HL-60 (cell line): ENCODE data around the gene PRR15L.
A peak's percentile ranks its signal among the peaks of the same experiment; 100 is the strongest.
"Not testable (repeated sequence)": the region's sequence is repeated elsewhere in the genome, so short reads cannot be mapped to it uniquely, and the experiment has no call there.

Experiments
- DNase-seq, 2 experiments: peaks; one replicate each; pipeline ENCODE4 v3.0.0-alpha.2; 2010 to 2020; ENCODE audit warnings: low read depth in 1 of 2, low spot score in 1 of 2
- H3K27ac ChIP-seq: fragments of 250-450 bp; sonication (Bioruptor Pico); replicated peaks from 2 replicates; pipeline ENCODE4 v1.5.1; 2020; ENCODE audit warnings: mild to moderate bottlenecking, moderate library complexity
- H3K27me3 ChIP-seq: fragments of 250-450 bp; sonication (Bioruptor Pico); 2 replicates; pipeline ENCODE4 v1.5.1; 2021; ENCODE audit warnings: mild to moderate bottlenecking, moderate library complexity; ENCODE audit not compliant: insufficient read depth, poor library complexity, severe bottlenecking
- H3K4me3 ChIP-seq: replicated peaks from 2 replicates; pipeline ENCODE4 v1.5.1; 2011; ENCODE audit warnings: mild to moderate bottlenecking, control low read depth, low read length; ENCODE audit not compliant: insufficient read depth
- CTCF ChIP-seq: IDR thresholded peaks from one replicate; pipeline ENCODE4 v1.5.1; 2011; ENCODE audit warnings: low read length, control low read depth, inconsistent platforms; ENCODE audit not compliant: insufficient read depth
- GABPA ChIP-seq: IDR thresholded peaks from 2 replicates; pipeline ENCODE4 v1.6.1; 2012; ENCODE audit warnings: low read depth
- POLR2AphosphoS5 ChIP-seq: IDR thresholded peaks from 2 replicates; pipeline ENCODE4 v1.6.1; 2012; ENCODE audit warnings: low read depth
- REST ChIP-seq: IDR thresholded peaks from 2 replicates; pipeline ENCODE4 v1.6.1; 2012; ENCODE audit warnings: low read depth; ENCODE audit not compliant: insufficient replicate concordance
- SPI1 ChIP-seq: IDR thresholded peaks from 2 replicates; pipeline ENCODE4 v1.6.1; 2012; ENCODE audit warnings: low read depth, mild to moderate bottlenecking, borderline replicate concordance

PRR15L gene

GRCh38 chr17:48003417-48004151 is 45.9 kb upstream of the PRR15L start:
- H3K27me3 ChIP-seq: no peaks in the 10 kb centered on the region
- H3K4me3 ChIP-seq: no peak overlapping the region
- H3K27ac ChIP-seq: peak overlapping the region; percentile 75; the same call in 1 of the 2 replicates
- DNase-seq: no peak
- TF ChIP-seq POLR2AphosphoS5: no peak

DNA sequence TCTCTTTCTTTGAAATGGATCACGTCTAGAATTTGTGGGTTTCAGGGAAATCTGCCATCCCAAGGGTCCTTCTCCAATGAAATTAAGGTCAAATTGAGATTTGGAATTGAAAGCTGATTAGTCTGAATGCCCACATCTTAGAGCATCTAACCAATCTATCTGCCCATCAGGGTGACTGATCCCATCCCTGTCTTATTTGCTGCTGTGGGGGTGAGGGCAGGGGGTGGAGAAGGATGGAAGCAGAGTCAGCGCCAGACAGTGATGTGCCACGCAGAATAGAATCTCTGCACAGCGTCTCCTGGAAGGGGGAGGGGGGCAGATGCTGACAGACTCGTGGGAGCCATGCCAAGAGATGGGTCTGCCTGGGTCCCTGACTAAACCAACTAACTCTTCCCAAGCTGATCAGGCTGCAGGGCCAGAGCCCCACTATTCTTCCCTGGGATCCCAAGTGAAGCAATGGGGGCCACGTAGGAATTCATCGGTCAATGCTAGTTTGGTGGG is 45.3 kb upstream of the PRR15L start:
- TF ChIP-seq POLR2AphosphoS5 (no peak), REST (no peak), SPI1 (no peak), CTCF (no peak), GABPA (no peak)
- DNase-seq: no peak
- peak overlapping the region; percentile 75 for H3K27ac ChIP-seq
- H3K27me3 ChIP-seq: no peaks in the 10 kb centered on the region
- H3K4me3 ChIP-seq: no peak overlapping the region

DNA sequence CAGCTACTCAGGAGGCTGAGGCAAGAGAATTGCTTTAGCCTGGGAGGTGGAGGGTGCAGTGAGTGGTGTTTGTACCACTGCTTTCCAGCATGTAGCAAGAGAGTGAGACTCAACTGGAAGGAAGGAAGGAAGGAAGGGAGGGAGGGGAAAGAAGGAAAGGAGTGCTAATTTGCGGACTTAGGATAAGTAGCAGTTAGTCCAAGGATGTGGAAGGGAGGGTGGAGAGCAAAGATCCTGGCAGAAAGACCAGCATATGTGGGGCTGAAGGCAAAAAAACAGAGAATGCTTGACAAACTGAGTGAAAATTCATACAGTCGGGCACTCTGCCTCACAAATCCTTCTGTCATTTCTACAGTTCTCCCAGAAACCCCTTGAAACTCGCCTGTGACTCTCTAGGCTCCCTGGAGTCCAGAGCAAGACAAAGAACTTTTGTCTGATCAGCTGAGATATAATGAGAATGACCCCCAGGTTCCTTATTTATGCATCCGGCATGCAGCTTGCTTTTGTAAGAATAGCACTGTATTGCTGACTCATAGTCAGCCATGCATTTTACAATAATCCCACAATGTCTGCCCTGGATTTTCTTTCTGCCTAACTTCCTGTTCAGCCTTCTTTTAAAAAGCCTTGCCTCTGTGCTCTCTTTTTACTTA is 44.7 kb upstream of the PRR15L start:
- peak; percentile 67 to 79 for DNase-seq
- Histone ChIP-seq H3K4me3 (no peak overlapping the region), H3K27ac (peak overlapping the region; percentile 75), H3K27me3 (no peaks in the 10 kb centered on the region)
- TF ChIP-seq REST (peak; percentile 28), SPI1 (peak; percentile 42; the same call in 1 of the 2 replicates), POLR2AphosphoS5 (no peak), CTCF (no peak), GABPA (no peak)

DNA sequence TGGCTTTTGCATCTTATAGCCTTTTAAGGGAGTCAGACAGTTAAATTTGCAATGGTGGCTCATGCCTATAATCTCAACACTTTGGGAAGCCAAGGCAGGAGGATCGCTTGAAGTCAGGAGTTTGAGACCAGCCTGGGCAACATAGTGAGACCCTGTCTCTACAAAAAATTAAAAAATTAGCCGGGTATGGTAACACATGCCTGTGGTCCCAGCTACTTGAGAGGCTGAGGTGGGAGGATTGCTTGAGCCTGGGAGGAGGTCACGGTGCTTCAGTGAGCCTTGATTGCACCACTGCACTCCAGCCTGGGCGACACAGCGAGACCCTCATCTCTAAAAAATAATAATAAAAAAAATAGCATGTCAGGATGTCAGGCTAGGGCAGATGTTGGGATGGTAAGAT is 44.0 kb upstream of the PRR15L start:
- DNase-seq, H3K4me3 ChIP-seq, H3K27me3 ChIP-seq: not testable (repeated sequence)
- H3K27ac ChIP-seq: peak overlapping the region; percentile 75

GRCh38 chr17:48001197-48001596 is 43.5 kb upstream of the PRR15L start:
- no peak for DNase-seq
- TF ChIP-seq POLR2AphosphoS5 (no peak), REST (no peak)
- Histone ChIP-seq H3K27ac (no peak overlapping the region), H3K27me3 (no peaks in the 10 kb centered on the region), H3K4me3 (no peak overlapping the region)
